Activated CD4-positive, alpha-beta T cell treated with anti-CD3 and anti-CD28 coated beads for 48 hours (primary cell): ENCODE results near the gene CDC42SE1.
"Not testable (repeated sequence)": the region's sequence is repeated elsewhere in the genome, so short reads cannot be mapped to it uniquely, and the experiment has no call there.

Source experiments
- DNase-seq: peaks from one replicate; pipeline ENCODE4 v3.0.0-alpha.2; 2020

Gene CDC42SE1

GRCh38 chr1:151059109-151060006, at the start of gene CDC42SE1:
Gene CDC42SE1, minus strand, starts transcription at chr1:151059622. Its CDS starts 3,892 bp downstream, at chr1:151055730.
- peak; percentile 90 for DNase-seq

GRCh38 chr1:151108331-151108730, 48.9 kb upstream of the CDC42SE1 start:
- DNase-seq = no peak

GRCh38 chr1:151106894-151107293, 47.5 kb upstream of the CDC42SE1 start:
- DNase-seq = no peak

- DNase-seq = no peak
These were observed 45.2 kb upstream of the CDC42SE1 start for GRCh38 chr1:151104630-151105029.

- DNase-seq = no peak
These were observed 38.7 kb upstream of the CDC42SE1 start for GRCh38 chr1:151098126-151098525.

- DNase-seq = not testable (repeated sequence)
These were observed 38.0 kb upstream of the CDC42SE1 start for GRCh38 chr1:151097426-151097825.

GRCh38 chr1:151085953-151086559, 26.6 kb upstream of the CDC42SE1 start:
- DNase-seq = no peak

- DNase-seq = no peak
These were observed 12.8 kb upstream of the CDC42SE1 start for GRCh38 chr1:151072224-151072623.

GRCh38 chr1:151070474-151071276, 11.3 kb upstream of the CDC42SE1 start, which contains the start of gene GABPB2:
Gene GABPB2, plus strand, starts transcription at chr1:151070761. Its CDS starts 17,429 bp downstream, at chr1:151088190.
- DNase-seq = peak; percentile 93

- no peak for DNase-seq
These were observed 9.7 kb upstream of the CDC42SE1 start for GRCh38 chr1:151069103-151069486.

GRCh38 chr1:151067185-151067584, 7.8 kb upstream of the CDC42SE1 start:
- no peak for DNase-seq

GRCh38 chr1:151065089-151065645, 5.7 kb upstream of the CDC42SE1 start:
- DNase-seq = no peak

- no peak for DNase-seq
These were observed 3.4 kb upstream of the CDC42SE1 start for GRCh38 chr1:151062741-151063371.

- DNase-seq = no peak
These were observed 2.3 kb upstream of the CDC42SE1 start for GRCh38 chr1:151061704-151062103.

GRCh38 chr1:151060657-151061421, 1.4 kb upstream of the CDC42SE1 start:
- DNase-seq = no peak

GRCh38 chr1:151060007-151060656, 710 bp upstream of the CDC42SE1 start, which contains the start of gene MLLT11:
Gene MLLT11, plus strand, starts transcription at chr1:151060397. Its CDS starts 6,828 bp downstream, at chr1:151067225.
- no peak for DNase-seq

GRCh38 chr1:151058692-151059091, 730 bp downstream of the CDC42SE1 start:
- no peak for DNase-seq

GRCh38 chr1:151056149-151056548, 3.3 kb downstream of the CDC42SE1 start:
- DNase-seq = no peak

- DNase-seq = no peak
These were observed 3.8 kb downstream of the CDC42SE1 start for GRCh38 chr1:151055581-151055980.

- DNase-seq = no peak
These were observed 4.4 kb downstream of the CDC42SE1 start for GRCh38 chr1:151054971-151055547.
